ENCODE measurements around the gene SYNGR1.

SYNGR1 gene

DNA sequence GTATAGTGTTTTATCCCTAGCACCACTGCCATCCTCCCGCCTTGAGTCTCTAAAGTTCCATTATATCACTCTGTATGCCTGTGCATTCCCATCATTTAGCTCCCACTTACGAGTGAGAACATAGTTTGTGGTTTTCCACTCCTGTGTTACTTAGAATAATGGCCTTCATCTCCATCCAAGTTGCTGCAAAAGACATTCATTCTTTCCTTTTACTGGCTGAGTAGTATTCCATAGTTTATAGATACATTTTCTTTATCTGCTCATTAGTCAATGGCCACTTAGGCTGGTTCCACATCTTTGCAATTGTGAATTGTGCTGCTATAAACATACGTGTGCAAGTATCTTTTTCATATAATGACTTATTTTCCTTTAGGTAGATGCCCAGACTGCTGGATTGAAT lies 74.2 kb downstream of the SYNGR1 start:
- DNase-seq, result no peak
- Histone ChIP-seq H2BK12ac (ENCODE audit: low read length in 2 of 2) (no peak overlapping the region), H3K23ac (ENCODE audit: low read length in 2 of 2) (no peak overlapping the region), H4K91ac (ENCODE audit: low read length) (no peak overlapping the region), H3K9ac (ENCODE audit: low read length) (no peak overlapping the region), H2BK120ac (ENCODE audit: low read depth, low read length) (no peak overlapping the region), H4K8ac (ENCODE audit: low read length) (no peak overlapping the region), H2BK15ac (ENCODE audit: low read depth, poor library complexity, severe bottlenecking) (no peak overlapping the region), H3K36me3 (ENCODE audit: control insufficient read depth in 1 of 2, insufficient read depth in 2 of 2, low read depth in 1 of 2, low read length in 2 of 2) (peaks cover 55 to 85% of the 10 kb centered on the region in 2 experiments), H3K27me3 (ENCODE audit: control insufficient read depth in 1 of 2, insufficient read depth in 1 of 2, low read length in 2 of 2) (no peaks in the 10 kb centered on the region), H3K4me1 (ENCODE audit: control insufficient read depth, insufficient read depth, low read depth, low read length) (peaks cover 13% of the 10 kb centered on the region), H2AK5ac (ENCODE audit: low read length, severe bottlenecking) (no peak overlapping the region), H2AFZ (ENCODE audit: low read depth, low read length) (no peak overlapping the region), H3K18ac (ENCODE audit: low read depth in 1 of 2, low read length in 2 of 2) (no peak overlapping the region), H3K27ac (ENCODE audit: low read length, poor library complexity, severe bottlenecking) (no peak overlapping the region), H2BK5ac (ENCODE audit: low read depth, low read length, poor library complexity, severe bottlenecking) (no peak overlapping the region), H3K79me1 (replicated peaks; ENCODE audit: low read length, poor library complexity, severe bottlenecking) (no peaks in the 10 kb centered on the region), H3K14ac (ENCODE audit: low read length in 2 of 2) (no peak overlapping the region), H3K4me3 (ENCODE audit: insufficient read depth in 1 of 2, low read depth in 1 of 2, low read length in 2 of 2) (no peak overlapping the region), H3K9me3 (ENCODE audit: control insufficient read depth, low read length) (no peaks in the 10 kb centered on the region), H3K4me2 (ENCODE audit: low read length, poor library complexity, severe bottlenecking) (no peak overlapping the region), H3K4ac (ENCODE audit: low read depth in 1 of 2, low read length in 2 of 2) (no peak overlapping the region)
- 100% methylated on average over 2 of the region's 3 CpGs for WGBS

DNA sequence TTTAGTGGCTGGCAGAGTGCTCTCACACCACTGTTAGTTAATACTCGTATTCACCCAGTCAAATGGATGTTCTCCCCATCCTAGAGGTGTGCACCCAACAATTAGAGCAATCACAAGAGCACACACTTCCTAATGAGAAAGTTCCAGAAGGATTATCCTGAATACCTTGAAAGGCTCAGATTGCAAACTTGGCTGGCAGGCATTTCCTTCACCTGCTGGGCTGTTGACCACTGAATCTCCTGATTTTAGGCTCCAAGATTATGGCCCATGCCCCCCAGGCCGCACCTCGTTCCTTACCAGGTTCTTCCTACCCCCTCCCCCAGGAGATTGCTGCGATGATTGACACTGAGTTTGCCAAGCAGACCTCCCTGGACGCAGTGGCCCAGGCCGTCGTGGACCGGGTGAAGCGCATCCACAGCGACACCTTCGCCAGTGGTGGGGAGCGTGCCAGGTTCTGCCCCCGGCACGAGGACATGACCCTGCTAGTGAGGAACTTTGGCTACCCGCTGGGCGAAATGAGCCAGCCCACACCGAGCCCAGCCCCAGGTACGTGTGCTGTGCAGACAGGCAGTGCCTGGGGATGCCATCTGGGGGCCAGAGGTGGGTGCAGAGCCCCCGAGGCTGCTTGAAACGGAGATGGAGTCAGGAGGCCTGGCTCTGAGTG lies 76.7 kb downstream of the SYNGR1 start:
- Histone ChIP-seq H3K23ac (ENCODE audit: low read length in 2 of 2) (no peak overlapping the region), H3K9me3 (ENCODE audit: control insufficient read depth, low read length) (no peaks in the 10 kb centered on the region), H3K4ac (ENCODE audit: low read depth in 1 of 2, low read length in 2 of 2) (no peak overlapping the region), H2BK15ac (ENCODE audit: low read depth, poor library complexity, severe bottlenecking) (no peak overlapping the region), H3K36me3 (ENCODE audit: control insufficient read depth in 1 of 2, insufficient read depth in 2 of 2, low read depth in 1 of 2, low read length in 2 of 2) (peaks cover 48 to 72% of the 10 kb centered on the region in 2 experiments), H3K79me1 (replicated peaks; ENCODE audit: low read length, poor library complexity, severe bottlenecking) (peaks cover 4% of the 10 kb centered on the region), H3K18ac (ENCODE audit: low read depth in 1 of 2, low read length in 2 of 2) (no peak overlapping the region), H2BK5ac (ENCODE audit: low read depth, low read length, poor library complexity, severe bottlenecking) (no peak overlapping the region), H4K8ac (ENCODE audit: low read length) (no peak overlapping the region), H2AFZ (ENCODE audit: low read depth, low read length) (no peak overlapping the region), H4K91ac (ENCODE audit: low read length) (no peak overlapping the region), H3K27ac (ENCODE audit: low read length, poor library complexity, severe bottlenecking) (no peak overlapping the region), H3K4me1 (ENCODE audit: control insufficient read depth, insufficient read depth, low read depth, low read length) (peaks cover 23% of the 10 kb centered on the region), H3K9ac (ENCODE audit: low read length) (no peak overlapping the region), H3K4me2 (ENCODE audit: low read length, poor library complexity, severe bottlenecking) (no peak overlapping the region), H3K14ac (ENCODE audit: low read length in 2 of 2) (no peak overlapping the region), H2AK5ac (ENCODE audit: low read length, severe bottlenecking) (no peak overlapping the region), H2BK12ac (ENCODE audit: low read length in 2 of 2) (no peak overlapping the region), H3K27me3 (ENCODE audit: control insufficient read depth in 1 of 2, insufficient read depth in 1 of 2, low read length in 2 of 2) (no peaks in the 10 kb centered on the region), H2BK120ac (ENCODE audit: low read depth, low read length) (no peak overlapping the region), H3K4me3 (ENCODE audit: insufficient read depth in 1 of 2, low read depth in 1 of 2, low read length in 2 of 2) (no peak overlapping the region)
- DNase-seq, result no peak
- WGBS, result 95% methylated on average over 20 of the region's 20 CpGs

DNA sequence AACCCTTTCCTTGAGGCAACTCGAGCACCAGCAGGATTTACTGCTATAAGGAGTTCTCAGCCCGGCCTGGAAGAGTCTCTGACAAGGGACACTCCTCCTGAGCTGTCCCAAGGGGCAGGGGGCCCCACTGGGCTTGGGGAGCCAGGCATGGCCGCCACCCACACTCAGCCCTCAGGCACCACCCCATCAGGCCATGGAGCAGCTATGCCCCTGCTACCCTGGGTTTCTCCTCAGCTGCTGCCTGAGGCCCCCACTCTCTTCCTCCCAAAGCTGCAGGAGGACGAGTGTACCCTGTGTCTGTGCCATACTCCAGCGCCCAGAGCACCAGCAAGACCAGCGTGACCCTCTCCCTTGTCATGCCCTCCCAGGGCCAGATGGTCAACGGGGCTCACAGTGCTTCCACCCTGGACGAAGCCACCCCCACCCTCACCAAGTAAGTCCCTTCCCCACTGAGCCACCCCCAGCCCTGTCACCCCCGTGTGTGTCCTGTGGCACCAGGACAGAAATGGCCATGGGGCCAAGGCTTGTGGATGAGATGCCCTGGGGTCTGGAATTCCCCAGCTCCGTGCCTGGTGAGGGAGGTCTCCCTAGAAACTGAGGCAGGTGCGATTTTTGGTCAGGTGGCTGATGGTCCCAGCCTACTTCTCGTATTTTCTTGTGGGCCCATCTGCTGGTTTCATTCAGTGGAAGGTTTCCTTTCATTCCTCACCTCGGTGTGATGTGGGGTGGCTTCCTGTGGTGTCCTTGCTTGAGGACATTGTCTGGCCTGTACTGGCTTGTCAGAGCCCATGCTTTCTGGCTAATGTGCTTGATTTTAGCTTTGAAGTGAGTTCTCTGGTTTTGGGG lies 78.2 kb downstream of the SYNGR1 start:
- peaks cover 53 to 69% of the 10 kb centered on the region in 2 experiments for H3K36me3 ChIP-seq (ENCODE audit: control insufficient read depth in 1 of 2, insufficient read depth in 2 of 2, low read depth in 1 of 2, low read length in 2 of 2)

DNA sequence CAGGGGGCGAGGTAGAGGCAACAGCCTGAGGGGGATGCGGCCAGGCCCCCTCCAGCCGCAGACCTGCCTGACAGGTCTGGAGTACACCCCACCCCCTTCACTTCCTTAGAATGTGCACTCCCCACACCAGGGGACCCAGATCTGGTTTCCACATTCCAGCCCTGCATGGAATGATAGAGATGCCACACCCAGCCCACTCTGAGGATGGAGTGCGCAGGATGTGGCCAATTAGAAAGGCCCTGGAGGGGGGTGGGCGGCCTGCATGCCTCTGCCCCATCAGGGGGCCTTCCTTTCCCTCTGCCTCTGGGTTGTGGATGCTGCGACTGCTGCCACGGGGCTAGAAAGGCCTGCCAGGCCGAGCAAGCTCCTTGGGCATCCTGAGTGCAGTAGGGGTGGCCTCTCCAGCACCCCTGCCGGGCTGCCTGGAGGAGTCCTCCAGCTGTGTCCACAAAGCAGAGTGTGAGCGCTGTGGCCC lies 78.8 kb downstream of the SYNGR1 start:
- no peak for DNase-seq
- Histone ChIP-seq H2BK15ac (ENCODE audit: low read depth, poor library complexity, severe bottlenecking) (no peak overlapping the region), H2BK12ac (ENCODE audit: low read length in 2 of 2) (no peak overlapping the region), H3K4me1 (ENCODE audit: control insufficient read depth, insufficient read depth, low read depth, low read length) (peaks cover 23% of the 10 kb centered on the region), H2BK120ac (ENCODE audit: low read depth, low read length) (no peak overlapping the region), H3K79me1 (replicated peaks; ENCODE audit: low read length, poor library complexity, severe bottlenecking) (peaks cover 4% of the 10 kb centered on the region), H3K27ac (ENCODE audit: low read length, poor library complexity, severe bottlenecking) (peak overlapping the region; percentile 85), H3K4ac (ENCODE audit: low read depth in 1 of 2, low read length in 2 of 2) (no peak overlapping the region), H2AK5ac (ENCODE audit: low read length, severe bottlenecking) (peak overlapping the region; percentile 40), H4K91ac (ENCODE audit: low read length) (no peak overlapping the region), H3K23ac (ENCODE audit: low read length in 2 of 2) (no peak overlapping the region), H3K4me3 (ENCODE audit: insufficient read depth in 1 of 2, low read depth in 1 of 2, low read length in 2 of 2) (no peak overlapping the region), H4K8ac (ENCODE audit: low read length) (no peak overlapping the region), H3K27me3 (ENCODE audit: control insufficient read depth in 1 of 2, insufficient read depth in 1 of 2, low read length in 2 of 2) (no peaks in the 10 kb centered on the region), H3K18ac (ENCODE audit: low read depth in 1 of 2, low read length in 2 of 2) (no peak overlapping the region), H2AFZ (ENCODE audit: low read depth, low read length) (no peak overlapping the region), H2BK5ac (ENCODE audit: low read depth, low read length, poor library complexity, severe bottlenecking) (peak overlapping the region; percentile 60), H3K36me3 (ENCODE audit: control insufficient read depth in 1 of 2, insufficient read depth in 2 of 2, low read depth in 1 of 2, low read length in 2 of 2) (peaks cover 58 to 67% of the 10 kb centered on the region in 2 experiments), H3K9me3 (ENCODE audit: control insufficient read depth, low read length) (no peaks in the 10 kb centered on the region), H3K14ac (ENCODE audit: low read length in 2 of 2) (no peak overlapping the region), H3K9ac (ENCODE audit: low read length) (no peak overlapping the region), H3K4me2 (ENCODE audit: low read length, poor library complexity, severe bottlenecking) (no peak overlapping the region)
- 51% methylated on average over 10 of the region's 10 CpGs for WGBS

More for the DNA sequence above, 78.2 kb downstream of the SYNGR1 start:
- 81% methylated on average over 13 of the region's 13 CpGs for WGBS
- Histone ChIP-seq H2BK120ac (ENCODE audit: low read depth, low read length) (no peak overlapping the region), H2BK12ac (ENCODE audit: low read length in 2 of 2) (no peak overlapping the region), H3K9ac (ENCODE audit: low read length) (no peak overlapping the region), H3K4me1 (ENCODE audit: control insufficient read depth, insufficient read depth, low read depth, low read length) (peaks cover 23% of the 10 kb centered on the region), H2BK5ac (ENCODE audit: low read depth, low read length, poor library complexity, severe bottlenecking) (peak overlapping the region; percentile 60), H2AFZ (ENCODE audit: low read depth, low read length) (no peak overlapping the region), H3K14ac (ENCODE audit: low read length in 2 of 2) (no peak overlapping the region), H3K9me3 (ENCODE audit: control insufficient read depth, low read length) (no peaks in the 10 kb centered on the region), H4K91ac (ENCODE audit: low read length) (no peak overlapping the region), H3K27me3 (ENCODE audit: control insufficient read depth in 1 of 2, insufficient read depth in 1 of 2, low read length in 2 of 2) (no peaks in the 10 kb centered on the region), H3K23ac (ENCODE audit: low read length in 2 of 2) (no peak overlapping the region), H2AK5ac (ENCODE audit: low read length, severe bottlenecking) (peak overlapping the region; percentile 91), H3K4me3 (ENCODE audit: insufficient read depth in 1 of 2, low read depth in 1 of 2, low read length in 2 of 2) (no peak overlapping the region), H3K79me1 (replicated peaks; ENCODE audit: low read length, poor library complexity, severe bottlenecking) (peaks cover 4% of the 10 kb centered on the region), H3K18ac (ENCODE audit: low read depth in 1 of 2, low read length in 2 of 2) (no peak overlapping the region), H4K8ac (ENCODE audit: low read length) (peak overlapping the region; percentile 51), H3K4me2 (ENCODE audit: low read length, poor library complexity, severe bottlenecking) (no peak overlapping the region), H3K27ac (ENCODE audit: low read length, poor library complexity, severe bottlenecking) (peak overlapping the region; percentile 77), H3K4ac (ENCODE audit: low read depth in 1 of 2, low read length in 2 of 2) (no peak overlapping the region), H2BK15ac (ENCODE audit: low read depth, poor library complexity, severe bottlenecking) (no peak overlapping the region)
- no peak for DNase-seq
